ENCODE measurements around the gene UQCRC1. TPM values are rescaled to one million over a fixed set of nuclear protein-coding genes. Genes with fewer than 3 reads are reported as not detected.

The UQCRC1 gene
- total RNA-seq, 3 donors from 2014 or later: 163 to 230 (median 180) TPM

DNA sequence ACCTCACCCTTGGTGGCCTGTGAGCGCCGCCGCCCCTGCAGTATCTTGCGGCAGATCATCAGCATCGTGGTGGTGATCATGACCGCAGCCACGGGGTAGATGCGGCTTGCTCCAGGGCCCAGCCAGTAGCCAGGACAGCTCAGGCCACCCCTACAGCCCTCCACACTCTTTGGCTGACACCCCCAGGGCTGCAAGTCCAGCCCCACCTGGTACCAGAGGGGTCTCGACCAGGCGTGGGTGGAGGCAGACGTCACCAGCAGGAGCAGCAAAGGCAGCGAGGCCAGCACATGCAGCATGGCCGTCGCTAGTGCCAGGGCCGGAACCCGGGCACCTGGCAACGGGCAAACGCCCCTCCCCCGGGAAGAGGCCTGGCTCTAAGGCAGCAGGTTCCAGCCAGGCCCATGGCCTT is 12.0 kb upstream of the UQCRC1 start, which contains the start of gene TMEM89:
Gene TMEM89 (minus strand): TSS at position 309 of the 409 bp plus-strand sequence. CDS start 13 bp downstream, at position 296.
- DNase-seq (ENCODE audit: low spot score in 2 of 2): no peak
- Histone ChIP-seq H3K4me3 (no peak within 1 kb of the TSS), H3K9me3 (peaks cover 11 to 13% of the 10 kb centered on the region in 2 donors), H3K27ac (no peak within 1 kb of the TSS), H3K4me1 (no peaks in the 10 kb centered on the region), H3K27me3 (no peaks in the 10 kb centered on the region), H3K36me3 (no peaks in the 10 kb centered on the region)
- TF ChIP-seq POLR2A (IDR thresholded peaks at IDR 0.05) (no peak), POLR2AphosphoS5 (IDR thresholded peaks at IDR 0.05) (no peak)
- TF ChIP-seq, protein P1, sequence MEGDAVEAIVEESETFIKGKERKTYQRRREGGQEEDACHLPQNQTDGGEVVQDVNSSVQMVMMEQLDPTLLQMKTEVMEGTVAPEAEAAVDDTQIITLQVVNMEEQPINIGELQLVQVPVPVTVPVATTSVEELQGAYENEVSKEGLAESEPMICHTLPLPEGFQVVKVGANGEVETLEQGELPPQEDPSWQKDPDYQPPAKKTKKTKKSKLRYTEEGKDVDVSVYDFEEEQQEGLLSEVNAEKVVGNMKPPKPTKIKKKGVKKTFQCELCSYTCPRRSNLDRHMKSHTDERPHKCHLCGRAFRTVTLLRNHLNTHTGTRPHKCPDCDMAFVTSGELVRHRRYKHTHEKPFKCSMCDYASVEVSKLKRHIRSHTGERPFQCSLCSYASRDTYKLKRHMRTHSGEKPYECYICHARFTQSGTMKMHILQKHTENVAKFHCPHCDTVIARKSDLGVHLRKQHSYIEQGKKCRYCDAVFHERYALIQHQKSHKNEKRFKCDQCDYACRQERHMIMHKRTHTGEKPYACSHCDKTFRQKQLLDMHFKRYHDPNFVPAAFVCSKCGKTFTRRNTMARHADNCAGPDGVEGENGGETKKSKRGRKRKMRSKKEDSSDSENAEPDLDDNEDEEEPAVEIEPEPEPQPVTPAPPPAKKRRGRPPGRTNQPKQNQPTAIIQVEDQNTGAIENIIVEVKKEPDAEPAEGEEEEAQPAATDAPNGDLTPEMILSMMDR (IDR thresholded peaks at IDR 0.05): no peak
- intact Hi-C loops (cut with DNase I; ENCODE audit: low total_unique reads): no loop called here

GRCh38 chr3:48619541-48620524 is 10.4 kb upstream of the UQCRC1 start:
- no peaks in the 10 kb centered on the region for H3K36me3 ChIP-seq
- no peak overlapping the region for H3K27ac ChIP-seq
- DNase-seq (ENCODE audit: low spot score in 2 of 2): no peak
- TF ChIP-seq POLR2AphosphoS5 (IDR thresholded peaks at IDR 0.05) (no peak), POLR2A (IDR thresholded peaks at IDR 0.05) (no peak)
- TF ChIP-seq, protein P1 (IDR thresholded peaks at IDR 0.05): no peak
- no peak overlapping the region for H3K4me3 ChIP-seq
- intact Hi-C loops (cut with DNase I; ENCODE audit: low total_unique reads): loop anchor here (5.0 kb wide), 1 partner anchor 1107 kb away; no protein-coding TSS in a partner anchor
- no peaks in the 10 kb centered on the region for H3K27me3 ChIP-seq
- no peaks in the 10 kb centered on the region for H3K4me1 ChIP-seq
- peaks cover 11 to 13% of the 10 kb centered on the region in 2 donors for H3K9me3 ChIP-seq

DNA sequence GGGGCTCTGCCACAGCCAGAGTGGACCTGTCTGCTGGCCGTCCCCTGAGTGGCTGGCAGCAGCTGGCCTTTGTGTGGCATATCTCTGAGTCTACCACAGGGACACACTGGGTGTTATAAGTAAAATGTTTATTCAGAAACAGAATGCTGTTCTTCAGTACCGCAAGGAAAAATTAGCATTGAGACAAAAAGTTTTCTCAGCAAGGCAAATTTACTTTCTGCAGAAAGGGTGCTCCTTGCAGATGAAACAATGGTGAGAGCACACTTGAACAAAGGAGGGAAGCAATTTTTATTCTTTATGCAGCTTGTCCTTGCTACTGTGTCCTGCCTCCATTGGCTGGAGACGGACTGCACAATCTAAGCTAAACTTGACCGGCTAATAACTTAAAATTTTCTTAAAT is 8.1 kb upstream of the UQCRC1 start:
- H3K36me3 ChIP-seq: no peaks in the 10 kb centered on the region
- no peak overlapping the region for H3K27ac ChIP-seq
- intact Hi-C loops (cut with DNase I; ENCODE audit: low total_unique reads): loop anchor here (5.0 kb wide), 1 partner anchor 1110 kb away; no protein-coding TSS in a partner anchor
- no peaks in the 10 kb centered on the region for H3K27me3 ChIP-seq
- no peaks in the 10 kb centered on the region for H3K4me1 ChIP-seq
- peaks cover 11 to 13% of the 10 kb centered on the region in 2 donors for H3K9me3 ChIP-seq
- DNase-seq (ENCODE audit: low spot score in 2 of 2): no peak
- TF ChIP-seq, protein P1 (IDR thresholded peaks at IDR 0.05): no peak
- TF ChIP-seq POLR2AphosphoS5 (IDR thresholded peaks at IDR 0.05) (no peak), POLR2A (IDR thresholded peaks at IDR 0.05) (no peak)
- no peak overlapping the region for H3K4me3 ChIP-seq

DNA sequence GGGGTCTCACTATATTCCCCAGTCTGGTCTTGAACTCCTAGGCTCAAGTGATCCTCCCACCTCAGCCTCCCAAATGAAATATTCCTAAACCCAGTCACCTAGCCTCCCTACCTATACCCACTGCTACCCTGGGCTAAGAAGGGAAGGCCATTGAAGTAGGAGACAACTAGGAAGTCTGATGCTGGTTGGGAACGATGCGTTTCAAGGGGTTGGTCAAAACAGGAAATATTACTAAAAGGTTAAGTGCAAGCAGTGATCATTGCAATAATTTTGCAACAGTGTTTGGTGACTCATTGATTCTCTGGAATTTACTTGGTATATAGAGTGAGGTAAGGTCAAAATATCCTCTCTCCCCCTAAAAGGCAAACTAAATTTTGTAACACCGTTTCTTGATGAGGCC is 4.6 kb upstream of the UQCRC1 start:
- TF ChIP-seq POLR2A (IDR thresholded peaks at IDR 0.05): no peak
- TF ChIP-seq POLR2AphosphoS5 (IDR thresholded peaks at IDR 0.05): no peak
- TF ChIP-seq, protein P1 (IDR thresholded peaks at IDR 0.05): no peak
- intact Hi-C loops (cut with DNase I; ENCODE audit: low total_unique reads): no loop called here
- H3K27ac ChIP-seq: no peak overlapping the region
- H3K27me3 ChIP-seq: no peaks in the 10 kb centered on the region
- no peak for DNase-seq (ENCODE audit: low spot score in 2 of 2)
- H3K9me3 ChIP-seq: peaks cover 11 to 13% of the 10 kb centered on the region in 2 donors
- H3K36me3 ChIP-seq: no peaks in the 10 kb centered on the region
- no peak overlapping the region for H3K4me3 ChIP-seq
- no peaks in the 10 kb centered on the region for H3K4me1 ChIP-seq

GRCh38 chr3:48612309-48612708 is 2.9 kb upstream of the UQCRC1 start:
- Histone ChIP-seq H3K27me3 (no peaks in the 10 kb centered on the region), H3K4me1 (peaks cover 4 to 11% of the 10 kb centered on the region in 2 donors), H3K36me3 (no peaks in the 10 kb centered on the region), H3K4me3 (no peak overlapping the region), H3K27ac (no peak overlapping the region), H3K9me3 (peaks cover 3% of the 10 kb centered on the region in 2 donors)
- DNase-seq (ENCODE audit: low spot score in 2 of 2): no peak
- TF ChIP-seq POLR2A (IDR thresholded peaks at IDR 0.05): no peak
- TF ChIP-seq, protein P1 (IDR thresholded peaks at IDR 0.05): no peak
- no peak for TF ChIP-seq POLR2AphosphoS5 (IDR thresholded peaks at IDR 0.05)
- intact Hi-C loops (cut with DNase I; ENCODE audit: low total_unique reads): no loop called here

Data from breast epithelium (tissue), 4 donors.